ENCODE results near the gene CCDC178.

Gene CCDC178

DNA sequence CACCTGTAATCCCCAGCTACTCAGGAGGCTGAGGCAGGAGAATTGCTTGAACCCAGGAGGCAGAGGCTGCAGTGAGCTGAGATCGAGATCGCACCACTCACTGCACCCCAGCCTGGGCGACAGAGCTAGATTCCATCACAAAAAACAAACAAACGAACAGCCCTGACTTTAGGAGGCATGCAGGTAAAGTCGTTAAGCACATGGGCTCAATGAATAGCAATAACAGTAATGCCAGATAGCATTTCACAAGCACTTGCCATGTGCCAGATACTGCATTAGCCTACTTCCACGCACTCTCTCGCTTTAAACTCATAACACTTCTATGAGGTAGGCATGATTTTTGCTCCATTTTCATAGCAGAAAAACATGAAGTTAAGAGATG lies 532.1 kb downstream of the CCDC178 start:
- no peak overlapping the region for H3K27ac Mint-ChIP-seq (ENCODE audit: low read depth)
- no peak for ATAC-seq (replicated peaks; ENCODE audit: extremely low read depth, poor library complexity, severe bottlenecking)

GRCh38 chr18:32907648-32908423 lies 532.7 kb downstream of the CCDC178 start:
- Mint-ChIP-seq H3K4me3 (no peak overlapping the region), H3K36me3 (ENCODE audit: insufficient read depth) (no peaks in the 10 kb centered on the region), H3K9me3 (peaks cover 17% of the 10 kb centered on the region), H3K4me1 (no peaks in the 10 kb centered on the region), H3K27ac (ENCODE audit: low read depth) (no peak overlapping the region), H3K27me3 (no peaks in the 10 kb centered on the region)
- DNase-seq (ENCODE audit: low spot score in 2 of 2): no peak
- ATAC-seq (replicated peaks; ENCODE audit: extremely low read depth, poor library complexity, severe bottlenecking): no peak

More for the DNA sequence above, 532.1 kb downstream of the CCDC178 start:
- peaks cover 20% of the 10 kb centered on the region for H3K9me3 Mint-ChIP-seq
- no peaks in the 10 kb centered on the region for H3K4me1 Mint-ChIP-seq
- H3K36me3 Mint-ChIP-seq (ENCODE audit: insufficient read depth): no peaks in the 10 kb centered on the region
- DNase-seq (ENCODE audit: low spot score in 2 of 2): no peak
- H3K27me3 Mint-ChIP-seq: no peaks in the 10 kb centered on the region
- no peak overlapping the region for H3K4me3 Mint-ChIP-seq

GRCh38 chr18:32907311-32907585 lies 533.3 kb downstream of the CCDC178 start:
- Mint-ChIP-seq H3K9me3 (peaks cover 15% of the 10 kb centered on the region), H3K36me3 (ENCODE audit: insufficient read depth) (no peaks in the 10 kb centered on the region), H3K4me1 (no peaks in the 10 kb centered on the region), H3K27ac (ENCODE audit: low read depth) (no peak overlapping the region), H3K4me3 (no peak overlapping the region), H3K27me3 (no peaks in the 10 kb centered on the region)
- ATAC-seq (replicated peaks; ENCODE audit: extremely low read depth, poor library complexity, severe bottlenecking) (no peak), DNase-seq (ENCODE audit: low spot score in 2 of 2) (no peak)

- H3K9me3 Mint-ChIP-seq: peaks cover 15% of the 10 kb centered on the region
- H3K4me1 Mint-ChIP-seq: no peaks in the 10 kb centered on the region
- no peak overlapping the region for H3K4me3 Mint-ChIP-seq
- no peak overlapping the region for H3K27ac Mint-ChIP-seq (ENCODE audit: low read depth)
- DNase-seq (ENCODE audit: low spot score in 2 of 2) (no peak), ATAC-seq (replicated peaks; ENCODE audit: extremely low read depth, poor library complexity, severe bottlenecking) (no peak)
- no peaks in the 10 kb centered on the region for H3K27me3 Mint-ChIP-seq
- no peaks in the 10 kb centered on the region for H3K36me3 Mint-ChIP-seq (ENCODE audit: insufficient read depth)
Measured at GRCh38 chr18:32906506-32907310, 533.8 kb downstream of the CCDC178 start.

GRCh38 chr18:32905651-32906050 lies 534.9 kb downstream of the CCDC178 start:
- H3K4me1 Mint-ChIP-seq: no peaks in the 10 kb centered on the region
- H3K27ac Mint-ChIP-seq (ENCODE audit: low read depth): no peak overlapping the region
- H3K4me3 Mint-ChIP-seq: no peak overlapping the region
- H3K36me3 Mint-ChIP-seq (ENCODE audit: insufficient read depth): no peaks in the 10 kb centered on the region
- DNase-seq (ENCODE audit: low spot score in 2 of 2): no peak
- no peak for ATAC-seq (replicated peaks; ENCODE audit: extremely low read depth, poor library complexity, severe bottlenecking)
- H3K9me3 Mint-ChIP-seq: peaks cover 15% of the 10 kb centered on the region
- H3K27me3 Mint-ChIP-seq: no peaks in the 10 kb centered on the region

- DNase-seq (ENCODE audit: low spot score in 2 of 2): no peak
- Mint-ChIP-seq H3K36me3 (ENCODE audit: insufficient read depth) (no peaks in the 10 kb centered on the region), H3K9me3 (peaks cover 24% of the 10 kb centered on the region), H3K27me3 (no peaks in the 10 kb centered on the region), H3K4me1 (no peaks in the 10 kb centered on the region), H3K4me3 (no peak overlapping the region), H3K27ac (ENCODE audit: low read depth) (no peak overlapping the region)
- no peak for ATAC-seq (replicated peaks; ENCODE audit: extremely low read depth, poor library complexity, severe bottlenecking)
Measured at GRCh38 chr18:32902568-32903330, 537.8 kb downstream of the CCDC178 start.

DNA sequence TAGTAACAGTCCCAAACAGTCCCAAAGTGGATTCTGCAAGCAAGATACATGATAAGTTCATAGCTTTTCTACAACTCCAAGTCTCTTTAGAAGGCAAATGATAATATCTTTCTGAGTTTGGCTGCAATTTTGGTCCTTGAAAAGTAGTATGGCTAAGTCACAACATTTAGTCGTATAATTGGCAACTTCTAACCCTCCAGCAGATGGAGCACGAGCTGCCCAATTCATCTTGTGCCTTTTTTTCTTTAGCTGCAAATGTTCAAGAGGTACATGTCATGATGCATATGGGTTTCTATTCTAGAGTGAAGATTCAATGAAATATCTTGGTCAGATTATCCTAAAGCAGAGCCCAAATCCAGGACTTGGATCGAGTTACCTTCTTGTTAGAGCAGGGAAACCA lies 540.7 kb downstream of the CCDC178 start:
- Mint-ChIP-seq H3K27ac (ENCODE audit: low read depth) (no peak overlapping the region), H3K4me1 (no peaks in the 10 kb centered on the region), H3K27me3 (no peaks in the 10 kb centered on the region), H3K36me3 (ENCODE audit: insufficient read depth) (no peaks in the 10 kb centered on the region), H3K4me3 (no peak overlapping the region), H3K9me3 (peaks cover 11% of the 10 kb centered on the region)
- ATAC-seq (replicated peaks; ENCODE audit: extremely low read depth, poor library complexity, severe bottlenecking) (no peak), DNase-seq (ENCODE audit: low spot score in 2 of 2) (no peak)

GRCh38 chr18:32896776-32897547 lies 543.6 kb downstream of the CCDC178 start:
- no peak overlapping the region for H3K4me3 Mint-ChIP-seq
- H3K27me3 Mint-ChIP-seq: no peaks in the 10 kb centered on the region
- no peak overlapping the region for H3K27ac Mint-ChIP-seq (ENCODE audit: low read depth)
- no peaks in the 10 kb centered on the region for H3K4me1 Mint-ChIP-seq
- H3K9me3 Mint-ChIP-seq: peaks cover 11% of the 10 kb centered on the region
- no peak for DNase-seq (ENCODE audit: low spot score in 2 of 2)
- no peaks in the 10 kb centered on the region for H3K36me3 Mint-ChIP-seq (ENCODE audit: insufficient read depth)
- ATAC-seq (replicated peaks; ENCODE audit: extremely low read depth, poor library complexity, severe bottlenecking): no peak

- H3K4me3 Mint-ChIP-seq: no peak overlapping the region
- H3K4me1 Mint-ChIP-seq: no peaks in the 10 kb centered on the region
- no peak overlapping the region for H3K27ac Mint-ChIP-seq (ENCODE audit: low read depth)
- H3K9me3 Mint-ChIP-seq: peaks cover 11% of the 10 kb centered on the region
- no peaks in the 10 kb centered on the region for H3K27me3 Mint-ChIP-seq
- DNase-seq (ENCODE audit: low spot score in 2 of 2) (no peak), ATAC-seq (replicated peaks; ENCODE audit: extremely low read depth, poor library complexity, severe bottlenecking) (no peak)
- no peaks in the 10 kb centered on the region for H3K36me3 Mint-ChIP-seq (ENCODE audit: insufficient read depth)
Measured at GRCh38 chr18:32893915-32894314, 546.6 kb downstream of the CCDC178 start.

- no peak overlapping the region for H3K4me3 Mint-ChIP-seq
- H3K4me1 Mint-ChIP-seq: no peaks in the 10 kb centered on the region
- no peaks in the 10 kb centered on the region for H3K36me3 Mint-ChIP-seq (ENCODE audit: insufficient read depth)
- ATAC-seq (replicated peaks; ENCODE audit: extremely low read depth, poor library complexity, severe bottlenecking) (no peak), DNase-seq (ENCODE audit: low spot score in 2 of 2) (no peak)
- H3K27ac Mint-ChIP-seq (ENCODE audit: low read depth): no peak overlapping the region
- no peaks in the 10 kb centered on the region for H3K9me3 Mint-ChIP-seq
- no peaks in the 10 kb centered on the region for H3K27me3 Mint-ChIP-seq
Measured at GRCh38 chr18:32891797-32892196, 548.7 kb downstream of the CCDC178 start.

- no peaks in the 10 kb centered on the region for H3K4me1 Mint-ChIP-seq
- no peaks in the 10 kb centered on the region for H3K9me3 Mint-ChIP-seq
- DNase-seq (ENCODE audit: low spot score in 2 of 2): no peak
- ATAC-seq (replicated peaks; ENCODE audit: extremely low read depth, poor library complexity, severe bottlenecking): no peak
- no peak overlapping the region for H3K4me3 Mint-ChIP-seq
- H3K36me3 Mint-ChIP-seq (ENCODE audit: insufficient read depth): no peaks in the 10 kb centered on the region
- H3K27me3 Mint-ChIP-seq: no peaks in the 10 kb centered on the region
- no peak overlapping the region for H3K27ac Mint-ChIP-seq (ENCODE audit: low read depth)
Measured at GRCh38 chr18:32891130-32891529, 549.4 kb downstream of the CCDC178 start.

Data from central memory CD8-positive, alpha-beta T cell (primary cell).